T47D (cell line): ENCODE data around the gene RNF150.
"Not testable (repeated sequence)": the region's sequence is repeated elsewhere in the genome, so short reads cannot be mapped to it uniquely, and the experiment has no call there.

Experiments
- DNase-seq, 2 experiments: peaks; one replicate each; pipeline versions ENCODE4 v3.0.0 to v3.0.0-alpha.2; 2011 to 2012; ENCODE audit warnings: low read depth in 1 of 2, low spot score in 1 of 2
- JUND ChIP-seq: IDR thresholded peaks from 2 replicates; pipeline ENCODE4 v1.6.1; 2012; ENCODE audit warnings: low read depth
- in situ Hi-C: cut with HindIII; loops from 2 replicates; pipeline ENCODE4 v1.10.0; 2016; ENCODE audit warnings: low sequenced_read_pairs, low pct_unique_long_range_greater_than_20kb

The RNF150 gene

GRCh38 chr4:140839406-140839805 lies 293.9 kb downstream of the RNF150 start:
- peak in 1 of 2 experiments; percentile 51 for DNase-seq
- no peak for TF ChIP-seq JUND
- in situ Hi-C loops: no loop called here

- DNase-seq: no peak
- in situ Hi-C loops: no loop called here
- no peak for TF ChIP-seq JUND
Measured at GRCh38 chr4:140837736-140838135, 295.5 kb downstream of the RNF150 start.

GRCh38 chr4:140834839-140835495 lies 298.3 kb downstream of the RNF150 start:
- no peak for DNase-seq
- in situ Hi-C loops: no loop called here
- TF ChIP-seq JUND: no peak

GRCh38 chr4:140833280-140833679 lies 300.0 kb downstream of the RNF150 start:
- no peak for TF ChIP-seq JUND
- in situ Hi-C loops: no loop called here
- no peak for DNase-seq

GRCh38 chr4:140829825-140830224 lies 303.4 kb downstream of the RNF150 start:
- DNase-seq: no peak
- no peak for TF ChIP-seq JUND
- in situ Hi-C loops: no loop called here

GRCh38 chr4:140826701-140827027 lies 306.6 kb downstream of the RNF150 start:
- no peak for TF ChIP-seq JUND
- in situ Hi-C loops: no loop called here
- DNase-seq: no peak

GRCh38 chr4:140820520-140820919 lies 312.7 kb downstream of the RNF150 start:
- in situ Hi-C loops, DNase-seq: not testable (repeated sequence)

- TF ChIP-seq JUND: no peak
- no peak for DNase-seq
- in situ Hi-C loops: no loop called here
Measured at GRCh38 chr4:140819610-140820009, 313.7 kb downstream of the RNF150 start.

GRCh38 chr4:140818433-140818832 lies 314.8 kb downstream of the RNF150 start:
- no peak for TF ChIP-seq JUND
- no peak for DNase-seq
- in situ Hi-C loops: no loop called here

- no peak for TF ChIP-seq JUND
- DNase-seq: no peak
- in situ Hi-C loops: no loop called here
Measured at GRCh38 chr4:140816806-140817510, 316.3 kb downstream of the RNF150 start.

- in situ Hi-C loops: no loop called here
- TF ChIP-seq JUND: no peak
- no peak for DNase-seq
Measured at GRCh38 chr4:140813804-140814203, 319.5 kb downstream of the RNF150 start.

- in situ Hi-C loops: no loop called here
- no peak for DNase-seq
- TF ChIP-seq JUND: no peak
Measured at GRCh38 chr4:140812916-140813315, 320.4 kb downstream of the RNF150 start.

GRCh38 chr4:140811429-140811828 lies 321.8 kb downstream of the RNF150 start:
- DNase-seq: no peak
- in situ Hi-C loops: no loop called here

GRCh38 chr4:140810591-140811169 lies 322.6 kb downstream of the RNF150 start:
- DNase-seq, in situ Hi-C loops: not testable (repeated sequence)

More at GRCh38 chr4:140811429-140811828, 321.8 kb downstream of the RNF150 start:
- no peak for TF ChIP-seq JUND
